AG09319 (cell line): ENCODE results near the gene OLIG1.

Experiments
- DNase-seq: peaks from one replicate; pipeline ENCODE4 v3.0.0-alpha.2; 2010; ENCODE audit warnings: low read depth; ENCODE audit errors: extremely low read depth
- TF ChIP-seq, protein P1 (sequence below): IDR thresholded peaks from 2 replicates; pipeline ENCODE4 v1.5.1; 2011; ENCODE audit warnings: low read depth, mild to moderate bottlenecking, inconsistent platforms, low read length, moderate library complexity

OLIG1 gene

DNA sequence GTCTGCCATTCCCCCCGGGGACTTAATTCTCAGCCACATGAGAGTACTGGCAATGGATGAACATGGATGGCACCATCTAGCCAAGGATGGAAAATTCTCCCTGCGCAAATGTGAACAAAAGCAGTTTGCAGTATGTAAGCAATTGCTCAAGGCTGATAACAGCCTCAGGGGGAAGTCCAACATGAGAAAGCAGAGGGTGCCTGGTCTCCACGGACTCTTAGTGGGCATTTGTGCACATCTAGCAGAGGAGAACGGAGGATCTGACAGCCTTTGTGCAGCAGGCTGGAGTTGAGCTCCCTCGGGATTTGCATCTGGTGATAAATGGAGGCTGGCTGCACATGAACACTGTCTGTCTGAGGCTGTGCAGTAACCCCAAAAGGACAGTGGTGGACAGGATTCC lies 13.9 kb upstream of the OLIG1 start:
- TF ChIP-seq, protein P1, sequence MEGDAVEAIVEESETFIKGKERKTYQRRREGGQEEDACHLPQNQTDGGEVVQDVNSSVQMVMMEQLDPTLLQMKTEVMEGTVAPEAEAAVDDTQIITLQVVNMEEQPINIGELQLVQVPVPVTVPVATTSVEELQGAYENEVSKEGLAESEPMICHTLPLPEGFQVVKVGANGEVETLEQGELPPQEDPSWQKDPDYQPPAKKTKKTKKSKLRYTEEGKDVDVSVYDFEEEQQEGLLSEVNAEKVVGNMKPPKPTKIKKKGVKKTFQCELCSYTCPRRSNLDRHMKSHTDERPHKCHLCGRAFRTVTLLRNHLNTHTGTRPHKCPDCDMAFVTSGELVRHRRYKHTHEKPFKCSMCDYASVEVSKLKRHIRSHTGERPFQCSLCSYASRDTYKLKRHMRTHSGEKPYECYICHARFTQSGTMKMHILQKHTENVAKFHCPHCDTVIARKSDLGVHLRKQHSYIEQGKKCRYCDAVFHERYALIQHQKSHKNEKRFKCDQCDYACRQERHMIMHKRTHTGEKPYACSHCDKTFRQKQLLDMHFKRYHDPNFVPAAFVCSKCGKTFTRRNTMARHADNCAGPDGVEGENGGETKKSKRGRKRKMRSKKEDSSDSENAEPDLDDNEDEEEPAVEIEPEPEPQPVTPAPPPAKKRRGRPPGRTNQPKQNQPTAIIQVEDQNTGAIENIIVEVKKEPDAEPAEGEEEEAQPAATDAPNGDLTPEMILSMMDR: no peak
- DNase-seq: no peak

- DNase-seq: no peak
- TF ChIP-seq, protein P1: no peak
Observed at GRCh38 chr21:33057385-33057940, 12.5 kb upstream of the OLIG1 start.

DNA sequence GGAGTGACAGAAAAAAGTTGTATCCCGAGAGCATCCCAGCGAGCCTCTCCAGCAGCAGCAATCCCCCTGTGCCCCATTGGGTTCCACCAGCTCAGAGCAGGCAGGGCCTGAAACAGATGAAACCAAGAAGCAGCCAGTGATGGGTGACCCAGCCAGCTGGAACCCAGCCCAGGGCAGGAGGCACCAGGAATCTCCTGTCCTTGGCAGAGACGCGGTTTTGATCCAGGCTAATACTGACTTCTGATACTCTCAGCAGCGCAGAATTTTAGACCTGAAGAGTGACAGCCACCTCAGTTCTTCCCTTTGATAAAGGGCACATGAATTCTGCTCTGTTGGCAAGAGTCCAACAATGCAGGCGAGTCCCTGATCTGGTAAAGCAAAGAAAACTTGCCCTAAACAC lies 11.4 kb upstream of the OLIG1 start:
- no peak for DNase-seq
- TF ChIP-seq, protein P1: no peak

DNA sequence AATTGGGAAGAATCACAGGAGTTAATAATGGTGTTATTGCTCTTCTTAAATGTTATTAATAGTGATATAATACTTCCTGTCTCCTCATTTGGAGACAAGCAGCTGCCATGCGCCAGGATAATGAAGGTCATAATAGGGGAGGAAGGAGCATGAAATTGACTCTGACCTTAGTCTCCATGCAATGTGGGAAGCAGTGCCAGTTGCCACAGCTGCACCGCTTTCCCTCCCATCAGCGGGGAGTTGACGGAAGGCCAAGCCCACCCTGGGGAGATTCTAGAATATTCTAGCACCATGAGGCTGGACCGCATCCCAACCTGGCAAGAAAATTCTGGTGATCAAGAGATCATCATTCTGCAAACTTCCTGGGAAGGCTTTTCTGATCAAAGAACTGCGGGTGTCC lies 11.0 kb upstream of the OLIG1 start:
- DNase-seq: no peak
- TF ChIP-seq, protein P1: no peak

GRCh38 chr21:33059380-33059841 lies 10.5 kb upstream of the OLIG1 start:
- TF ChIP-seq, protein P1: no peak
- no peak for DNase-seq

- TF ChIP-seq, protein P1: no peak
Observed at GRCh38 chr21:33061233-33061632, 8.7 kb upstream of the OLIG1 start.

DNA sequence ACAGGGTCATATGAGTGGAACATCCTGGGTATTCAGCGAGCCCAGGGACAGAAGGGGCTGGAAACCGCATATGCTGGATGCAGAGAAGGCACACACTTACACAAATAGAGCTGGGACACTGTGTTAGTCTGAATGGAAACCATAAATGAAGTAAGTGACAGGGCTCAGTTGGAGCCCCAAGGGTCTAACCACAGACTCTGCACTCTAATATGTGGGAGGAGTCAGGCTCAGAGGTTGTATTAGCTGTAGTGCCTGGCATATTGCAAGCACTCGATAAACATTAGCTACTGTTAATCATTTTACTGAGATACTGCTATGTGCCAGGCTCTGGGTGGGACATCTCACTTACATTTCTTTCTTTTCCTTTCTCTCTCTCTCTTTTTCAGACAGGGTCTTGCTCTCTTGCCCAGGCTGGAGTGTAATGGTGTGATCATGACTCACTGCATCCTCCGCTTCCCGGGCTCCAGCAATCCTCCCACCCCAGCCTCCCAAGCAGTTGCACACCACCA lies 6.5 kb upstream of the OLIG1 start:
- no peak for DNase-seq
- TF ChIP-seq, protein P1: no peak

More at GRCh38 chr21:33061233-33061632, 8.7 kb upstream of the OLIG1 start:
- no peak for DNase-seq
